Mucosa of stomach (tissue), 1 donor: ENCODE data around the gene TNK2.
"Not testable (repeated sequence)": the region's sequence is repeated elsewhere in the genome, so short reads cannot be mapped to it uniquely, and the experiment has no call there.

ENCODE experiments used
- H3K27me3 ChIP-seq: one replicate; pipeline ENCODE4 v1.7.0; 2013; ENCODE audit warnings: mild to moderate bottlenecking, low read length; ENCODE audit not compliant: control insufficient read depth, insufficient read depth
- H3K36me3 ChIP-seq: one replicate; pipeline ENCODE4 v1.7.0; 2013; ENCODE audit warnings: low read length; ENCODE audit not compliant: control insufficient read depth, insufficient read depth
- H3K4me1 ChIP-seq: one replicate; pipeline ENCODE4 v1.7.0; 2013; ENCODE audit warnings: mild to moderate bottlenecking, low read length; ENCODE audit not compliant: control insufficient read depth, insufficient read depth
- H3K4me3 ChIP-seq: one replicate; pipeline ENCODE4 v1.7.0; 2013; ENCODE audit warnings: low read length
- H3K9ac ChIP-seq: one replicate; pipeline ENCODE4 v1.7.0; 2013; ENCODE audit warnings: mild to moderate bottlenecking, low read length, moderate library complexity
- H3K9me3 ChIP-seq: one replicate; pipeline ENCODE4 v1.7.0; 2013; ENCODE audit warnings: mild to moderate bottlenecking, low read length, moderate library complexity; ENCODE audit not compliant: control insufficient read depth
- donor health status: Pancreatic carcinoma.

Gene TNK2

GRCh38 chr3:195907934-195908693, at the start of gene TNK2:
Gene TNK2, minus strand, starts transcription at chr3:195908551. Its CDS starts 19,963 bp downstream, at chr3:195888588.
- H3K4me3 ChIP-seq = no peak within 1 kb of the TSS
- peak within 1 kb of the TSS; percentile 40 for H3K9ac ChIP-seq
- H3K27me3 ChIP-seq = no peaks in the 10 kb centered on the region
- H3K4me1 ChIP-seq = peaks cover 33% of the 10 kb centered on the region
- H3K9me3 ChIP-seq = no peaks in the 10 kb centered on the region
- H3K36me3 ChIP-seq = no peaks in the 10 kb centered on the region

- no peaks in the 10 kb centered on the region for H3K4me1 ChIP-seq
- H3K9ac ChIP-seq = no peak overlapping the region
- no peaks in the 10 kb centered on the region for H3K27me3 ChIP-seq
- no peaks in the 10 kb centered on the region for H3K36me3 ChIP-seq
- H3K4me3 ChIP-seq = no peak overlapping the region
- H3K9me3 ChIP-seq = no peaks in the 10 kb centered on the region
Observed at GRCh38 chr3:195956577-195956976, 48.2 kb upstream of the TNK2 start.

- H3K9me3 ChIP-seq, H3K36me3 ChIP-seq, H3K9ac ChIP-seq, H3K4me3 ChIP-seq, H3K27me3 ChIP-seq, H3K4me1 ChIP-seq: not testable (repeated sequence)
Observed at GRCh38 chr3:195955416-195955841, 47.1 kb upstream of the TNK2 start.

GRCh38 chr3:195954752-195955119, 46.4 kb upstream of the TNK2 start:
- H3K9ac ChIP-seq, H3K4me1 ChIP-seq, H3K36me3 ChIP-seq, H3K9me3 ChIP-seq, H3K4me3 ChIP-seq, H3K27me3 ChIP-seq: not testable (repeated sequence)

- H3K36me3 ChIP-seq, H3K9ac ChIP-seq, H3K9me3 ChIP-seq, H3K27me3 ChIP-seq, H3K4me1 ChIP-seq, H3K4me3 ChIP-seq: not testable (repeated sequence)
Observed at GRCh38 chr3:195954052-195954751, 45.9 kb upstream of the TNK2 start.

GRCh38 chr3:195952590-195952989, 44.2 kb upstream of the TNK2 start:
- H3K9ac ChIP-seq, H3K4me1 ChIP-seq, H3K27me3 ChIP-seq, H3K36me3 ChIP-seq, H3K9me3 ChIP-seq, H3K4me3 ChIP-seq: not testable (repeated sequence)

GRCh38 chr3:195951443-195952177, 43.3 kb upstream of the TNK2 start:
- H3K27me3 ChIP-seq, H3K9ac ChIP-seq, H3K36me3 ChIP-seq, H3K4me3 ChIP-seq, H3K9me3 ChIP-seq, H3K4me1 ChIP-seq: not testable (repeated sequence)

GRCh38 chr3:195950731-195951130, 42.4 kb upstream of the TNK2 start:
- H3K9ac ChIP-seq, H3K4me3 ChIP-seq, H3K9me3 ChIP-seq, H3K4me1 ChIP-seq, H3K27me3 ChIP-seq, H3K36me3 ChIP-seq: not testable (repeated sequence)

GRCh38 chr3:195950164-195950563, 41.8 kb upstream of the TNK2 start:
- not testable (repeated sequence) for H3K4me3 ChIP-seq, H3K4me1 ChIP-seq, H3K36me3 ChIP-seq, H3K9me3 ChIP-seq, H3K27me3 ChIP-seq, H3K9ac ChIP-seq

GRCh38 chr3:195946910-195947699, 38.8 kb upstream of the TNK2 start:
- H3K4me3 ChIP-seq, H3K36me3 ChIP-seq, H3K4me1 ChIP-seq, H3K9me3 ChIP-seq, H3K9ac ChIP-seq, H3K27me3 ChIP-seq: not testable (repeated sequence)

- H3K9me3 ChIP-seq, H3K27me3 ChIP-seq, H3K36me3 ChIP-seq, H3K4me3 ChIP-seq, H3K9ac ChIP-seq, H3K4me1 ChIP-seq: not testable (repeated sequence)
Observed at GRCh38 chr3:195941265-195941815, 33.0 kb upstream of the TNK2 start.
